Heart right ventricle (tissue), 16 donors: ENCODE data around the gene MRM2. TPM values are rescaled to one million over a fixed set of nuclear protein-coding genes. Genes with fewer than 3 reads are reported as not detected.

Source experiments
- ATAC-seq, 8 donors: fragments of 200-7000 bp; cut with Tn5 transposase; one replicate each; pipeline ENCODE4 v1.9.1; 2020; ENCODE audit warnings: mild to moderate bottlenecking in 8 of 8, moderate library complexity in 8 of 8, moderate number of reproducible peaks in 1 of 8
- DNase-seq, 2 donors: peaks; one replicate each; pipeline ENCODE4 v3.0.0-alpha.2; 2020
- H3K27ac ChIP-seq, 10 donors: fragments of 200-600 bp; sonication (generic) in 2 of 10; one replicate each; pipeline versions ENCODE4 v1.5.0 to v1.8.0; 2020 to 2022; ENCODE audit warnings: mild to moderate bottlenecking in 3 of 10
- H3K27me3 ChIP-seq, 7 donors: fragments of 200-600 bp; one replicate each; pipeline ENCODE4 v1.8.0; 2021 to 2022; ENCODE audit warnings: mild to moderate bottlenecking in 2 of 7
- H3K36me3 ChIP-seq, 9 donors: fragments of 200-600 bp; sonication (generic) in 1 of 9; one replicate each; pipeline versions ENCODE4 v1.5.0 to v1.8.0; 2020 to 2022; ENCODE audit warnings: mild to moderate bottlenecking in 2 of 9
- H3K4me1 ChIP-seq, 9 donors: fragments of 200-600 bp; sonication (generic) in 1 of 9; one replicate each; pipeline versions ENCODE4 v1.5.0 to v1.8.0; 2020 to 2022; ENCODE audit warnings: mild to moderate bottlenecking in 4 of 9
- H3K4me3 ChIP-seq, 10 donors: fragments of 200-600 bp; sonication (generic) in 2 of 10; one replicate each; pipeline versions ENCODE4 v1.5.0 to v1.8.0; 2020 to 2022; ENCODE audit warnings: mild to moderate bottlenecking in 7 of 10, moderate library complexity in 2 of 10
- H3K9me3 ChIP-seq, 11 donors: fragments of 200-600 bp in 10 of 11; sonication (generic) in 2 of 11; one replicate each; pipeline versions ENCODE4 v1.5.0 to v1.8.0; 2013 to 2022; ENCODE audit warnings: mild to moderate bottlenecking in 2 of 11, control low read depth in 1 of 11, moderate library complexity in 1 of 11
- CTCF ChIP-seq, 9 donors: fragments of 200-600 bp; sonication (generic) in 2 of 9; IDR thresholded peaks; one replicate each; pipeline versions ENCODE4 v1.5.0 to v1.8.0; 2021 to 2022; ENCODE audit warnings: antibody characterized with exemption in 9 of 9, mild to moderate bottlenecking in 5 of 9, moderate library complexity in 1 of 9
- WGBS, 2 donors: extraction: QIAGEN DNeasy Blood & Tissue Kit; methylation state at CpG; one replicate each; pipeline ENCODE4 v1.1.7; 2013; ENCODE audit warnings: inconsistent platforms in 1 of 2; 5-methylcytosine and 5-hydroxymethylcytosine counted together
- intact Hi-C, 10 donors: fragments of 100-400 bp; cut with DNase I; formaldehyde crosslinking; loops; one replicate each; pipeline versions ENCODE4 v1.11.1 to v1.14.2; 2022
- polyA plus RNA-seq, 2 donors: library from polyadenylated mRNA; stranded (reverse); fragments of 200-250 nt; gene quantifications; one replicate each; pipeline ENCODE4 v1.2.3, GENCODE V29; 2013
- total RNA-seq, 10 donors: library from RNA; stranded (reverse); fragmentation: NEBNext Ultra II Directional in 3 of 10; extraction: Animal tissue kit (Norgen Biotek cat#: 25700) in 3 of 10; gene quantifications; one replicate each; pipeline versions ENCODE4 v1.2.1 to v1.2.4, GENCODE V29; 2021 to 2023
- donor health status: Arrhythmogenic right ventricular cardiomyopathy.
- donor health status: ischemic (EF 13 %, LVEDD 7.1; RV severe dilation, severe dysfunction).
- donor health status: healthy with polysubstance abuse.
- donor health status: DM: no; HTN: yes; CAD: no.
- donor health status: DM: no; HTN: no; CAD: no.
- donor health status: ischemic (EF 25% LVEDD 6.9; RV normal size, moderate dysfunction).
- donor health status: ischemic (EF 25% LVEDD 5.7; RV mildly dilated, moderate dysfunction).
- donor health status: healthy.
- donor health status: DM: yes; HTN: yes; CAD: no.
- donor health status: Ischemic cardiomyopathy.
- donor health status: ischemic (EF 35%, LVEDD 5.7; RV mildly dilated, moderate dysfunction).
- donor health status: nonischemic (EF 11% LVEDD 7.7; RV severe dilation, severe dysfunction).
- donor health status: DM: yes; HTN: yes; CAD: no.
- donor health status: PGD.
- donor health status: ischemic (EF 29% LVEDD 5.4; RV normal size, mild dysfunction).
- donor health status: nonischemic (EF 23%, LVEDD 6.1; RV moderate dilation, normal function).

MRM2 gene
- total and polyA plus RNA-seq, 12 donors: 14.2 to 25.0 (median 19.6) TPM

- intact Hi-C loops: no loop called here
- Histone ChIP-seq H3K4me3 (no peak overlapping the region), H3K4me1 (peaks cover 0 to 10% (median 0%) of the 10 kb centered on the region in 9 donors), H3K36me3 (peaks cover 0 to 48% (median 6%) of the 10 kb centered on the region in 9 donors), H3K9me3 (no peaks in the 10 kb centered on the region), H3K27me3 (no peaks in the 10 kb centered on the region), H3K27ac (no peak overlapping the region)
- ATAC-seq (no peak), DNase-seq (no peak)
- 88 to 96% methylated on average over 18 of the region's 18 CpGs for WGBS, 2 donors
- no peak for TF ChIP-seq CTCF (IDR thresholded peaks at IDR 0.05)
Measured at GRCh38 chr7:2276107-2276506, 34.1 kb upstream of the MRM2 start.

- Histone ChIP-seq H3K27me3 (no peaks in the 10 kb centered on the region), H3K4me1 (peaks cover 0 to 20% (median 0%) of the 10 kb centered on the region in 9 donors), H3K27ac (no peak overlapping the region), H3K4me3 (no peak overlapping the region), H3K9me3 (no peaks in the 10 kb centered on the region), H3K36me3 (peaks cover 0 to 57% (median 8%) of the 10 kb centered on the region in 9 donors)
- DNase-seq (no peak), ATAC-seq (no peak)
- intact Hi-C loops: no loop called here
- WGBS, 2 donors: 90 to 92% methylated on average over 18 of the region's 18 CpGs
- no peak for TF ChIP-seq CTCF (IDR thresholded peaks at IDR 0.05)
Measured at GRCh38 chr7:2275101-2275500, 33.1 kb upstream of the MRM2 start.

- Histone ChIP-seq H3K27me3 (no peaks in the 10 kb centered on the region), H3K27ac (no peak overlapping the region), H3K4me3 (no peak overlapping the region), H3K4me1 (peaks cover 0 to 24% (median 2%) of the 10 kb centered on the region in 9 donors), H3K36me3 (peaks cover 0 to 57% (median 8%) of the 10 kb centered on the region in 9 donors), H3K9me3 (no peaks in the 10 kb centered on the region)
- TF ChIP-seq CTCF (IDR thresholded peaks at IDR 0.05): no peak
- no peak for DNase-seq
- WGBS, 2 donors: 80 to 94% methylated on average over 7 of the region's 7 CpGs
- intact Hi-C loops: no loop called here
- ATAC-seq: peak in 1 of 8 donors; percentile 10
Measured at GRCh38 chr7:2274666-2275065, 32.7 kb upstream of the MRM2 start.

- H3K4me1 ChIP-seq: peaks cover 0 to 27% (median 5%) of the 10 kb centered on the region in 9 donors
- intact Hi-C loops: no loop called here
- TF ChIP-seq CTCF (IDR thresholded peaks at IDR 0.05): no peak
- no peaks in the 10 kb centered on the region for H3K27me3 ChIP-seq
- DNase-seq: no peak
- no peak for ATAC-seq
- H3K27ac ChIP-seq: no peak overlapping the region
- no peak overlapping the region for H3K4me3 ChIP-seq
- H3K36me3 ChIP-seq: peaks cover 0 to 57% (median 8%) of the 10 kb centered on the region in 9 donors
- H3K9me3 ChIP-seq: no peaks in the 10 kb centered on the region
- WGBS, 2 donors: 97 to 99% methylated on average over 20 of the region's 20 CpGs
Measured at GRCh38 chr7:2273866-2274265, 31.9 kb upstream of the MRM2 start.
